ENCODE results near the gene TMC2.

Gene TMC2

DNA sequence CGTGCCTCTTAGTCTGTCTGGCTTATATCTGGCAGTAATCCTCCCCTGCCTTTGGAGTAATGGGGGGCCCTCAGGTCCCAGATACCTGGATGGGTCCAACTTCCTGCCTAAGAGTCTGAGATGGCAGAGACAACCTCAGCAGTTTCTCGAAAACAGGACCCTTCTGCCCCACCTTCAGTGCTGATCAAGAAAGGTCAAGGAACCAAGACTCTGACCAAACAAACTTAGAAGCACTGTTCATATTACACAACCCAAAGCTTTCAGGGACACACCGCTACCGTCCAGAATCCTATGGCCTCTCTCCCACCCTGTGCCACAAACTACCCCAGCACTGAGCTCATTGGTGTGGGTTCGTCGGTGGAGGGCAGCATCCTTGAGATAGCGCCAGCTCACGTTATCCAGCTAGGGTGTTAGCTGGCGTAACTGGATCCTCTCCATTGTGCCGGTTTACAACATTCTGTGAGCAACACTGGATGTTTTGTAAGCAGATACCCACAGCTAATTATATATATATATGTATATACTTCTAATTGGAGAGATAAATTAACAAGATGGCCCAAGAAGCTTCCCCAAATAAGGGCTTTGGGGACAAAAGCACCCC is 7.6 kb upstream of the TMC2 start:
- no peak overlapping the region for H3K4me3 ChIP-seq (ENCODE audit: low read depth, low read length)
- TF ChIP-seq, protein P1, sequence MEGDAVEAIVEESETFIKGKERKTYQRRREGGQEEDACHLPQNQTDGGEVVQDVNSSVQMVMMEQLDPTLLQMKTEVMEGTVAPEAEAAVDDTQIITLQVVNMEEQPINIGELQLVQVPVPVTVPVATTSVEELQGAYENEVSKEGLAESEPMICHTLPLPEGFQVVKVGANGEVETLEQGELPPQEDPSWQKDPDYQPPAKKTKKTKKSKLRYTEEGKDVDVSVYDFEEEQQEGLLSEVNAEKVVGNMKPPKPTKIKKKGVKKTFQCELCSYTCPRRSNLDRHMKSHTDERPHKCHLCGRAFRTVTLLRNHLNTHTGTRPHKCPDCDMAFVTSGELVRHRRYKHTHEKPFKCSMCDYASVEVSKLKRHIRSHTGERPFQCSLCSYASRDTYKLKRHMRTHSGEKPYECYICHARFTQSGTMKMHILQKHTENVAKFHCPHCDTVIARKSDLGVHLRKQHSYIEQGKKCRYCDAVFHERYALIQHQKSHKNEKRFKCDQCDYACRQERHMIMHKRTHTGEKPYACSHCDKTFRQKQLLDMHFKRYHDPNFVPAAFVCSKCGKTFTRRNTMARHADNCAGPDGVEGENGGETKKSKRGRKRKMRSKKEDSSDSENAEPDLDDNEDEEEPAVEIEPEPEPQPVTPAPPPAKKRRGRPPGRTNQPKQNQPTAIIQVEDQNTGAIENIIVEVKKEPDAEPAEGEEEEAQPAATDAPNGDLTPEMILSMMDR (IDR thresholded peaks at IDR 0.05; ENCODE audit: control insufficient read depth, extremely low read depth, insufficient read depth), result no peak
- DNase-seq (ENCODE audit: low read depth), result no peak

DNA sequence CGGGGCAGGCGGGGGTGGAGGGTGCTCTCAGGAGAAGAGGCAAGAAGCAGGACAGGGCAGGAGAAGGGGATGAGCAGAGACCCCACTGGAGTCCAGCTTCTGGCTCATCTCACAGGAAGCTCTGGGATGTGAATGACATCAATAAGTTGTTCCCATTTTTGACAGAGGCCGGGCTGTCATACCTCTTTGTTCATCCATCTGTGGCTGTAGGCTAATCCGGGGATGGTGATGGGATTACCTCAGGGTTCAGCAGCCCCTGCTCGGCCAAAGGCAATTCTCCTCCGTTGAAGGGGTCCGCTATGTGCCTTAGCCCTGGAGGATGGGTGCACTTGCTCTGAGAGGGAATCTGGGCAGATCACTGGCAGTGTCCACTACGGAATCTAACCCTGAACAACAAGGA is 3.3 kb upstream of the TMC2 start:
- TF ChIP-seq, protein P1 (IDR thresholded peaks at IDR 0.05; ENCODE audit: control insufficient read depth, extremely low read depth, insufficient read depth), result no peak
- no peak for DNase-seq (ENCODE audit: low read depth)
- no peak overlapping the region for H3K4me3 ChIP-seq (ENCODE audit: low read depth, low read length)

DNA sequence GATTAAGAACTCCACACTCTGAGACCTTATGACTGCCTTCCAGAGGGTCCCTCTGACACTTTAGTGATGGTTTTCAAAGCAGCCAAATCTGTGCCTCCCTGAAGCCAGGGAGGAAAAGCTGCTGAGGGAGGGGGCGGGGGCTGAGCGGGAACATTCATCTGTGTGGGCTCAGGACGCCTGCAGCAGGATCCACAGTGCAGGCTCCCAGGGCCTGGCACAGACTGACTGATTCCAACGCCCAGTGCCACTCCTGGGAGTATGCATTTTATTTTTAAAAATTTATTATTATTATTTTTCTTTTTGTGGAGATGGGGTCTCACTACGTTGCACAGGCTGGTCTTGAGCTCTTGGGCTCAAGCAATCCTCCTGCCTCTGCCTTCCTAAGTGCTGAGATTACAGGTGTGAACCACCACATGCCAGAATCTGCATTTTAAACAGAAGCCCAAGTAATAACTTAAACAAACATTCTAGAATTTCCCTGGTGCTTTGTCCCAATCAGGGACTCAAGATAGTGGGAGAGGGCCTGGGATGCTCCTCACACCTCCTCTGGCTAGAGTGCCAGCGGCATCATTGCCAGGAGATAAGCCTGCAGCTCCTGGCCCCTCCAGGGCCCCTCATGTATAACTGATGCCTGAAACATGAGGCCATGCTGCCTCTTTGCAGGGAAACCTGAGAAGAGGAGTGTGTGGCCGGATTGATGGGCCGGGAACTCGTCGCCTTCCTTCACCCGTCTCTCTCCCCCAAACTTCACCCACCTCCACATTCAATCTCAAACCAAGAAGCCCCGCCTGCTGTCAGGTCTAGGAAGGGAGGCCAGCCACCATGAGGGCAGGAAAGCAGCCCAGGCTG is 438 bp upstream of the TMC2 start:
- no peak overlapping the region for H3K4me3 ChIP-seq (ENCODE audit: low read depth, low read length)
- TF ChIP-seq, protein P1 (IDR thresholded peaks at IDR 0.05; ENCODE audit: control insufficient read depth, extremely low read depth, insufficient read depth), result no peak
- DNase-seq (ENCODE audit: low read depth), result no peak

DNA sequence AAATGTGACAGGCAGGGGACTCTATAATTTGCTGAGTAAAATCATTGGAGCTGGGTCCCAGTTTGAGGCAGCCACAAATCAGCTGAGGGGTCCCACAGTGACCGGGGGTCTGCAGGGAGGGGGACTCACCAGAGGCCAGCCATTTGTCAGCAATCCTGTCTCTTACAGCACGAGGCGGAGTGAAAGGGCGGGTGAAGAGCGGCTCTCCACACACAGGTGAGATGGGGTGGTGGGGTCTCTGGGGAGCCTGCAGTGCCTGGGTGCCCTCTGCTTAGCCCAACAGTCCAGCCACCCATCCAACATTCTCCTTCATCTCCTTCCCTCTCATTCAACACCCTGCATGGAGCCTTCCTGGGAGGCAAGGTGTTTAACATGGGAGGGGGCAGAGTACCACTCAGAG is 728 bp downstream of the TMC2 start:
- no peak for DNase-seq (ENCODE audit: low read depth)
- H3K4me3 ChIP-seq (ENCODE audit: low read depth, low read length), result no peak overlapping the region
- TF ChIP-seq, protein P1 (IDR thresholded peaks at IDR 0.05; ENCODE audit: control insufficient read depth, extremely low read depth, insufficient read depth), result no peak

DNA sequence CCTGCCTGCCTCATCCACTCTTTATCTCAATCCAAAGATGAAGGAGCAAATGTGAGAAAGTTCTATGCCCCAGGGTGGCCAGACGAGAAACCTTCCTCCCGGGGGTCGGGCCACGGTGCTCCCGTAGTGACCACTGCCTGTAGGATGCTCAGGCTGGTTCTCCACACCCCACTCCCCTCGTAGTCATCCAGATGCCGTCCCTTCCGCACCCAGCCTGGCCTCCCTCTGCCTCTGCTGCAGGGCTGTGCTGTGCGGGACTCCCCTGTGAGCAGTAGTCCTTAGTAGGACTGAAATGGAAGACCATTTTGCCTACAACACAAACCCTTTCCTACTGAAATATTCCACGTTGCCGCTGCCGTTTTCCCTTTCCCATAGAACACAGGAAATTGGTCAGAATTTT is 2.0 kb downstream of the TMC2 start:
- DNase-seq (ENCODE audit: low read depth), result no peak
- TF ChIP-seq, protein P1 (IDR thresholded peaks at IDR 0.05; ENCODE audit: control insufficient read depth, extremely low read depth, insufficient read depth), result no peak

DNA sequence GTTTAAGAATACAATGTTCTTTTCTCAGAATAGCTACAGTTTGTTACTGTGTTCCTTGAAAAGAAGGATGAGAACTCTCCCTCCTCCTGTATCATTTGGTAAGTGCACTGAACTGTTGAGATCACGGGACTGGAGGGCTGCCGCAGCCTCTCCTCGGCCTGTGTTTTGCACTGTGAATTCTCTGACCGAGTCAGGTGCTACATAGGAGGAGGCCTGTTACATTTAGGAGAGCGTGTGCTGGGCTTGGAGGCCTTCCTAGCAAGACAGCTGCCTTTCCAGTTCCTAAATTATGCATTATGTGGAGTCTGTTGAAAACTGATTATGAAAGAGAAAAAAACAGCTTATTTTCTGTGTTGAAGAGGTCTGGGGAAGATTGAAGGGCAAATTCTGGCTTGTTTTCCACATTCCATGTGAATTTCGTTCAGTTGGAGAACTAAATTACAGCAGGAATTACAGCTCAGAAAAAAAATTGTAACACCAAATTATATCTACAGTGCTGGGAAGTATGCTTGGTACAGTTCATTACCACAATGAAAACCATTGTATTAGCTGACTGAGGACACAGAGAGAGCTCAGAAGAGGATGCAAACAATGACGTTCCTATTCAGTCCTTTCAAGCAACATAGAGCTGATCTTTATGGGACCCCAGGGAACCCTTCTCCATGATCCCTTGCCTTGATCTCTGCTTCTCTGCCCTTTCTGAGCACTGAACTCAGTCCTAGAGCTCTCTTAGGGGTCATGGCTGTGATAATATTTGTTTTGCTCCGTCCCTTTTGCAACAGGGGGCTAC is 2.8 kb downstream of the TMC2 start:
- TF ChIP-seq, protein P1 (IDR thresholded peaks at IDR 0.05; ENCODE audit: control insufficient read depth, extremely low read depth, insufficient read depth), result no peak
- DNase-seq (ENCODE audit: low read depth), result no peak
- no peak overlapping the region for H3K4me3 ChIP-seq (ENCODE audit: low read depth, low read length)

More for the DNA sequence above, 2.0 kb downstream of the TMC2 start:
- no peak overlapping the region for H3K4me3 ChIP-seq (ENCODE audit: low read depth, low read length)
